Measurements from ENCODE around the gene TMEM125. TPM values are rescaled to one million over a fixed set of nuclear protein-coding genes. Genes with fewer than 3 reads are reported as not detected.
A peak's percentile ranks its signal among the peaks of the same experiment; 100 is the strongest.

The TMEM125 gene
- total and polyA plus RNA-seq, 7 experiments from 2014 or later = 0.21 to 0.50 TPM; not detected in 5

GRCh38 chr1:43276673-43277072 lies 6.9 kb downstream of the TMEM125 start:
- peaks cover 0 to 13% (median 4%) of the 10 kb centered on the region in 11 donors for H3K9me3 Mint-ChIP-seq
- peaks cover 0 to 11% (median 5%) of the 10 kb centered on the region in 5 donors for H3K36me3 Mint-ChIP-seq
- DNase-seq = no peak
- Histone ChIP-seq H3K27ac (ENCODE audit: low read depth, low read length) (no peak overlapping the region), H3K27me3 (ENCODE audit: control insufficient read depth in 2 of 2, insufficient read depth in 2 of 2, low read length in 2 of 2) (no peaks in the 10 kb centered on the region), H3K4me1 (ENCODE audit: control insufficient read depth in 2 of 2, insufficient read depth in 2 of 2, low read length in 2 of 2) (peaks cover 9 to 10% of the 10 kb centered on the region in 2 donors), H3K4me3 (ENCODE audit: low read length) (no peak overlapping the region), H3K9me3 (ENCODE audit: control insufficient read depth in 2 of 3, low read length in 3 of 3) (no peaks in the 10 kb centered on the region), H3K36me3 (ENCODE audit: control insufficient read depth in 2 of 3, insufficient read depth in 3 of 3, low read length in 3 of 3) (no peaks in the 10 kb centered on the region)
- H3K4me3 Mint-ChIP-seq = no peak overlapping the region
- H3K27me3 Mint-ChIP-seq = peaks cover 0 to 9% (median 3%) of the 10 kb centered on the region in 5 donors
- intact Hi-C loops (cut with micrococcal nuclease) = no loop called here
- CTCF ChIA-PET = no interaction called here
- no peak for ATAC-seq
- H3K27ac Mint-ChIP-seq = no peak overlapping the region
- peaks cover 8 to 25% (median 16%) of the 10 kb centered on the region in 7 donors for H3K4me1 Mint-ChIP-seq
- POLR2A ChIA-PET = no interaction called here

GRCh38 chr1:43277116-43277876 lies 7.5 kb downstream of the TMEM125 start:
- CTCF ChIA-PET = no interaction called here
- Histone ChIP-seq H3K27me3 (ENCODE audit: control insufficient read depth in 2 of 2, insufficient read depth in 2 of 2, low read length in 2 of 2) (no peaks in the 10 kb centered on the region), H3K36me3 (ENCODE audit: control insufficient read depth in 2 of 3, insufficient read depth in 3 of 3, low read length in 3 of 3) (no peaks in the 10 kb centered on the region), H3K9me3 (ENCODE audit: control insufficient read depth in 2 of 3, low read length in 3 of 3) (no peaks in the 10 kb centered on the region), H3K4me3 (ENCODE audit: low read length) (no peak overlapping the region), H3K4me1 (ENCODE audit: control insufficient read depth in 2 of 2, insufficient read depth in 2 of 2, low read length in 2 of 2) (peaks cover 9 to 10% of the 10 kb centered on the region in 2 donors), H3K27ac (ENCODE audit: low read depth, low read length) (no peak overlapping the region)
- Mint-ChIP-seq H3K4me3 (no peak overlapping the region), H3K36me3 (peaks cover 0 to 11% (median 5%) of the 10 kb centered on the region in 5 donors), H3K27me3 (peaks cover 0 to 9% (median 2%) of the 10 kb centered on the region in 5 donors), H3K9me3 (peaks cover 0 to 13% (median 4%) of the 10 kb centered on the region in 11 donors), H3K4me1 (peaks cover 8 to 21% (median 15%) of the 10 kb centered on the region in 7 donors), H3K27ac (no peak overlapping the region)
- POLR2A ChIA-PET = interaction anchor here (0.6 kb wide), 1 partner anchor 31 kb away, joined by 3 read pairs; no protein-coding TSS in a partner anchor
- ATAC-seq = no peak
- no peak for DNase-seq
- intact Hi-C loops (cut with micrococcal nuclease) = no loop called here

DNA sequence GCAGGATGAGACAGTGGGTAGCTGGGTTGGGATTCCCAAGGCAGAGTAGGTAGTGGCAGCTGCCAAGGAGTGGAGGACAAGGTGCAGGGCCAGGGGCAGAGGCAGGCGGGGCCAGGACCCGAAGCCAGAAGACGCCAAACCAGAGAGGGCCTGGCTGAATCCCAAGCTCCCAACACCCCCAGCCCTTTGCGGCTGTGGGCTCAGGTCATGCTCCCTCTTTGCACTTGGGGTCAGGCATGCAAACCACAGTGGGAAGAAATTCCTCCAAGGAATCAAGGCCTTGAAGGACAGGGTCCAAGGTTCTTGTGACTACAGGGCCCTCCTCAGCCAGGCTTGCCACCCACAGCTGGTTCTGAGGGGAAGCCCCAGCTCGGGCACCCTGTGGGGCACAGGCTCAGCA lies 9.4 kb downstream of the TMEM125 start:
- ChIA-PET POLR2A (interaction anchor here (0.6 kb wide), 1 partner anchor 373 kb away, joined by 4 read pairs; no protein-coding TSS in a partner anchor), CTCF (no interaction called here)
- no peaks in the 10 kb centered on the region for H3K9me3 ChIP-seq (ENCODE audit: control insufficient read depth in 2 of 3, low read length in 3 of 3)
- peaks cover 6 to 8% of the 10 kb centered on the region in 2 donors for H3K4me1 ChIP-seq (ENCODE audit: control insufficient read depth in 2 of 2, insufficient read depth in 2 of 2, low read length in 2 of 2)
- H3K27me3 ChIP-seq (ENCODE audit: control insufficient read depth in 2 of 2, insufficient read depth in 2 of 2, low read length in 2 of 2) = no peaks in the 10 kb centered on the region
- no peak for ATAC-seq
- H3K27ac Mint-ChIP-seq = no peak overlapping the region
- no peak overlapping the region for H3K27ac ChIP-seq (ENCODE audit: low read depth, low read length)
- no peak for DNase-seq
- H3K9me3 Mint-ChIP-seq = peaks cover 0 to 13% (median 4%) of the 10 kb centered on the region in 11 donors
- H3K27me3 Mint-ChIP-seq = peaks cover 0 to 9% (median 2%) of the 10 kb centered on the region in 5 donors
- H3K4me3 Mint-ChIP-seq = no peak overlapping the region
- peaks cover 0 to 10% (median 5%) of the 10 kb centered on the region in 5 donors for H3K36me3 Mint-ChIP-seq
- intact Hi-C loops (cut with micrococcal nuclease) = no loop called here
- H3K36me3 ChIP-seq (ENCODE audit: control insufficient read depth in 2 of 3, insufficient read depth in 3 of 3, low read length in 3 of 3) = no peaks in the 10 kb centered on the region
- peaks cover 7 to 15% (median 12%) of the 10 kb centered on the region in 7 donors for H3K4me1 Mint-ChIP-seq
- H3K4me3 ChIP-seq (ENCODE audit: low read length) = no peak overlapping the region

DNA sequence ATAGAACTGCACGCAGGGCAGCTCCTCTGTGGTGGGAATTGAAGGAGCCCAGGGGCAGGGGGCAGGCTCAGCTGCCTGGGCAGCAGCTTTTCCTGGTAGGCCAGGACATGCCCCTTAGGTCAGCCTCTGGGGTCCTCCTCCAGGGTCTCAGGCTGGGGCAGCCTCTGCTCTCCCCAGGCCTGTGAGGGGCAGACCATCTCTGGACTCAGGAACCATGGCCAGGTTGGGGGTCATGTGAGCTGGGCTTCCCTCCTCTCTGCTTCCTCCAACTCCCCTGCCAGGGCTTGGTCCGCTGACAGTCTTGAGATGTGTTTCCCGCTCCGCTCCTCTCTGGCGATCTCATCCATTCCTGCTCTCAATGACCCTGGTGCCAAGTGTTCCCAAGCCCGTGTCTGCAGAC lies 9.9 kb downstream of the TMEM125 start:
- Mint-ChIP-seq H3K4me1 (peaks cover 2 to 10% (median 7%) of the 10 kb centered on the region in 7 donors), H3K9me3 (peaks cover 0 to 8% (median under 1%) of the 10 kb centered on the region in 11 donors), H3K27ac (peak overlapping the region in 1 of 9 donors; percentile 32), H3K4me3 (no peak overlapping the region), H3K36me3 (peaks cover 0 to 6% (median 0%) of the 10 kb centered on the region in 5 donors), H3K27me3 (peaks cover 0 to 12% (median 2%) of the 10 kb centered on the region in 5 donors)
- H3K36me3 ChIP-seq (ENCODE audit: control insufficient read depth in 2 of 3, insufficient read depth in 3 of 3, low read length in 3 of 3) = no peaks in the 10 kb centered on the region
- H3K4me1 ChIP-seq (ENCODE audit: control insufficient read depth in 2 of 2, insufficient read depth in 2 of 2, low read length in 2 of 2) = peaks cover 1 to 4% of the 10 kb centered on the region in 2 donors
- no peak overlapping the region for H3K4me3 ChIP-seq (ENCODE audit: low read length)
- ATAC-seq (no peak), DNase-seq (no peak)
- no peaks in the 10 kb centered on the region for H3K9me3 ChIP-seq (ENCODE audit: control insufficient read depth in 2 of 3, low read length in 3 of 3)
- ChIA-PET POLR2A (interaction anchor here (0.6 kb wide), 1 partner anchor 372 kb away, joined by 4 read pairs; no protein-coding TSS in a partner anchor), CTCF (no interaction called here)
- no peaks in the 10 kb centered on the region for H3K27me3 ChIP-seq (ENCODE audit: control insufficient read depth in 2 of 2, insufficient read depth in 2 of 2, low read length in 2 of 2)
- intact Hi-C loops (cut with micrococcal nuclease) = no loop called here
- H3K27ac ChIP-seq (ENCODE audit: low read depth, low read length) = no peak overlapping the region

- H3K4me3 Mint-ChIP-seq = no peak overlapping the region
- H3K4me1 ChIP-seq (ENCODE audit: control insufficient read depth in 2 of 2, insufficient read depth in 2 of 2, low read length in 2 of 2) = no peaks in the 10 kb centered on the region
- H3K4me1 Mint-ChIP-seq = no peaks in the 10 kb centered on the region
- DNase-seq = no peak
- ChIA-PET CTCF (no interaction called here), POLR2A (no interaction called here)
- no peaks in the 10 kb centered on the region for H3K27me3 ChIP-seq (ENCODE audit: control insufficient read depth in 2 of 2, insufficient read depth in 2 of 2, low read length in 2 of 2)
- H3K27ac Mint-ChIP-seq = no peak overlapping the region
- H3K9me3 Mint-ChIP-seq = no peaks in the 10 kb centered on the region
- no peak overlapping the region for H3K27ac ChIP-seq (ENCODE audit: low read depth, low read length)
- no peaks in the 10 kb centered on the region for H3K36me3 ChIP-seq (ENCODE audit: control insufficient read depth in 2 of 3, insufficient read depth in 3 of 3, low read length in 3 of 3)
- no peaks in the 10 kb centered on the region for H3K9me3 ChIP-seq (ENCODE audit: control insufficient read depth in 2 of 3, low read length in 3 of 3)
- intact Hi-C loops (cut with micrococcal nuclease) = no loop called here
- no peaks in the 10 kb centered on the region for H3K36me3 Mint-ChIP-seq
- peaks cover 0 to 12% (median 2%) of the 10 kb centered on the region in 5 donors for H3K27me3 Mint-ChIP-seq
- no peak for ATAC-seq
- no peak overlapping the region for H3K4me3 ChIP-seq (ENCODE audit: low read length)
These were observed 10.9 kb downstream of the TMEM125 start for GRCh38 chr1:43280692-43281091.

DNA sequence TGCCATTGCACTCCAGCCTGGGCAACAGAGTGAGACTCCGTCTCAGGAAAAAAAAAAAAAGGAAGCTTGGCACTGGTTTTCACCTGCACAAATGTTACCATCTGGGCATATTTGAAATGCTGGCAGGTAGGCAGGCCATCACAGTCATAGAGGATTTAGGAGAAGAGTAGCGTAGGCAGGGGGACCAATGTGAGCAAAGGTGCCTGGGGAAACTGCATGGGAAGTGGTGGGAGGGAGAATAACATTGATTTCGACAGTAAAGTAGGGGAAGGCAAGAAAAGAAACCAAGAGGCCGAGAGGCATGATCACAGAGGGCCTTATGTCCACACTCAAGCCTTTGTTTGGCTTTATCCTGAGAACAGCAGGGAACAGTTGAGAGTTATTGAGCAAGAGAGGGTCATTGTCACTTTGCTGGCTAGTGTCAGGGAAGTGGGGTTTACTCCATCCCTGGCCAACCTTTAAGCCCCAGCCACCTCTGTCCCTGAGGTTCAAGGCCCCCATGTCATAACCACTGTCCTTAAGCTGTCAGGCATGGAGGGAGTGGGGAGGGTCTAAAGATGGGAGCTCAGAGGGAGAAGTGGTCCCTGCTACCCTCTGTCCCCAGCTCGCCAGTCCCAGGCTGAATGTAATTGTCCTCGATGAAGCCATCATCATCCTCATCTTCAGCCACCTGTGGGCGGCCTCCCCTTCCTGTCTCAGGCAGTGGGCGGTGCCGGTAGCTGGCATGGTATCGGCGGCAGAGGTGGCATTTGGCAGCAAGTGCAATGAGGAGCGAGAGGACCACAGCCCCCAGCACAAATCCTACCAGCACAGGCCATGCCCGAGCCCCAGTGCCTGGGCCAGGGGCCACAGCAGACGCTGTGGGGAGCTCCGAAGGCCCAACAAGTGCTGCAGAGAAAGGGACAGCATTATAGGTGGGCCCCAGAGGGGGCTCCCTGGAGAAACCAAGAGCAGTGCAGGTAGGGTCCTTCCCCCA lies 12.7 kb downstream of the TMEM125 start:
- no peak overlapping the region for H3K4me3 Mint-ChIP-seq
- Histone ChIP-seq H3K27me3 (ENCODE audit: control insufficient read depth in 2 of 2, insufficient read depth in 2 of 2, low read length in 2 of 2) (no peaks in the 10 kb centered on the region), H3K36me3 (ENCODE audit: control insufficient read depth in 2 of 3, insufficient read depth in 3 of 3, low read length in 3 of 3) (no peaks in the 10 kb centered on the region), H3K27ac (ENCODE audit: low read depth, low read length) (no peak overlapping the region), H3K4me3 (ENCODE audit: low read length) (no peak overlapping the region), H3K9me3 (ENCODE audit: control insufficient read depth in 2 of 3, low read length in 3 of 3) (no peaks in the 10 kb centered on the region), H3K4me1 (ENCODE audit: control insufficient read depth in 2 of 2, insufficient read depth in 2 of 2, low read length in 2 of 2) (no peaks in the 10 kb centered on the region)
- no peaks in the 10 kb centered on the region for H3K36me3 Mint-ChIP-seq
- no peak for ATAC-seq
- H3K27ac Mint-ChIP-seq = peak overlapping the region in 1 of 9 donors; percentile 38
- H3K27me3 Mint-ChIP-seq = peaks cover 0 to 13% (median 6%) of the 10 kb centered on the region in 5 donors
- H3K4me1 Mint-ChIP-seq = peaks cover 0 to 2% (median 0%) of the 10 kb centered on the region in 7 donors
- POLR2A ChIA-PET = no interaction called here
- DNase-seq = no peak
- H3K9me3 Mint-ChIP-seq = no peaks in the 10 kb centered on the region
- intact Hi-C loops (cut with micrococcal nuclease) = no loop called here
- CTCF ChIA-PET = no interaction called here

Data from naive thymus-derived CD4-positive, alpha-beta T cell (primary cell).